ENCODE measurements around the gene CILP2.

- TF ChIP-seq POLR2AphosphoS5 (IDR thresholded peaks at IDR 0.05; ENCODE audit: low read depth) = no peak
- no peak for TF ChIP-seq EZH2 (IDR thresholded peaks at IDR 0.05; ENCODE audit: low read depth, unreplicated experiment)
- no peak for TF ChIP-seq CTCF (conservative IDR thresholded peaks at IDR 0.05; ENCODE audit: low read depth in 2 of 2)
- no peak for TF ChIP-seq EZH2phosphoT487 (IDR thresholded peaks at IDR 0.05; ENCODE audit: unreplicated experiment)
- TF ChIP-seq, protein P1, sequence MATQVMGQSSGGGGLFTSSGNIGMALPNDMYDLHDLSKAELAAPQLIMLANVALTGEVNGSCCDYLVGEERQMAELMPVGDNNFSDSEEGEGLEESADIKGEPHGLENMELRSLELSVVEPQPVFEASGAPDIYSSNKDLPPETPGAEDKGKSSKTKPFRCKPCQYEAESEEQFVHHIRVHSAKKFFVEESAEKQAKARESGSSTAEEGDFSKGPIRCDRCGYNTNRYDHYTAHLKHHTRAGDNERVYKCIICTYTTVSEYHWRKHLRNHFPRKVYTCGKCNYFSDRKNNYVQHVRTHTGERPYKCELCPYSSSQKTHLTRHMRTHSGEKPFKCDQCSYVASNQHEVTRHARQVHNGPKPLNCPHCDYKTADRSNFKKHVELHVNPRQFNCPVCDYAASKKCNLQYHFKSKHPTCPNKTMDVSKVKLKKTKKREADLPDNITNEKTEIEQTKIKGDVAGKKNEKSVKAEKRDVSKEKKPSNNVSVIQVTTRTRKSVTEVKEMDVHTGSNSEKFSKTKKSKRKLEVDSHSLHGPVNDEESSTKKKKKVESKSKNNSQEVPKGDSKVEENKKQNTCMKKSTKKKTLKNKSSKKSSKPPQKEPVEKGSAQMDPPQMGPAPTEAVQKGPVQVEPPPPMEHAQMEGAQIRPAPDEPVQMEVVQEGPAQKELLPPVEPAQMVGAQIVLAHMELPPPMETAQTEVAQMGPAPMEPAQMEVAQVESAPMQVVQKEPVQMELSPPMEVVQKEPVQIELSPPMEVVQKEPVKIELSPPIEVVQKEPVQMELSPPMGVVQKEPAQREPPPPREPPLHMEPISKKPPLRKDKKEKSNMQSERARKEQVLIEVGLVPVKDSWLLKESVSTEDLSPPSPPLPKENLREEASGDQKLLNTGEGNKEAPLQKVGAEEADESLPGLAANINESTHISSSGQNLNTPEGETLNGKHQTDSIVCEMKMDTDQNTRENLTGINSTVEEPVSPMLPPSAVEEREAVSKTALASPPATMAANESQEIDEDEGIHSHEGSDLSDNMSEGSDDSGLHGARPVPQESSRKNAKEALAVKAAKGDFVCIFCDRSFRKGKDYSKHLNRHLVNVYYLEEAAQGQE (IDR thresholded peaks at IDR 0.05; ENCODE audit: unreplicated experiment) = no peak
- TF ChIP-seq STAT1 (IDR thresholded peaks at IDR 0.05; ENCODE audit: unreplicated experiment) = no peak
- TF ChIP-seq CREB1 (CRISPR knock-in tag; IDR thresholded peaks at IDR 0.05; ENCODE audit: low read depth) = no peak
- no peak for TF ChIP-seq ZNF331 (CRISPR knock-in tag; IDR thresholded peaks at IDR 0.05; ENCODE audit: low read depth)
- no peak for TF ChIP-seq ZNF114 (CRISPR knock-in tag; IDR thresholded peaks at IDR 0.05)
- TF ChIP-seq NANOG (IDR thresholded peaks at IDR 0.05; ENCODE audit: borderline replicate concordance) = no peak
- TF ChIP-seq, protein P2, sequence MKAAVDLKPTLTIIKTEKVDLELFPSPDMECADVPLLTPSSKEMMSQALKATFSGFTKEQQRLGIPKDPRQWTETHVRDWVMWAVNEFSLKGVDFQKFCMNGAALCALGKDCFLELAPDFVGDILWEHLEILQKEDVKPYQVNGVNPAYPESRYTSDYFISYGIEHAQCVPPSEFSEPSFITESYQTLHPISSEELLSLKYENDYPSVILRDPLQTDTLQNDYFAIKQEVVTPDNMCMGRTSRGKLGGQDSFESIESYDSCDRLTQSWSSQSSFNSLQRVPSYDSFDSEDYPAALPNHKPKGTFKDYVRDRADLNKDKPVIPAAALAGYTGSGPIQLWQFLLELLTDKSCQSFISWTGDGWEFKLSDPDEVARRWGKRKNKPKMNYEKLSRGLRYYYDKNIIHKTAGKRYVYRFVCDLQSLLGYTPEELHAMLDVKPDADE (IDR thresholded peaks at IDR 0.05) = no peak
- TF ChIP-seq, protein P3, sequence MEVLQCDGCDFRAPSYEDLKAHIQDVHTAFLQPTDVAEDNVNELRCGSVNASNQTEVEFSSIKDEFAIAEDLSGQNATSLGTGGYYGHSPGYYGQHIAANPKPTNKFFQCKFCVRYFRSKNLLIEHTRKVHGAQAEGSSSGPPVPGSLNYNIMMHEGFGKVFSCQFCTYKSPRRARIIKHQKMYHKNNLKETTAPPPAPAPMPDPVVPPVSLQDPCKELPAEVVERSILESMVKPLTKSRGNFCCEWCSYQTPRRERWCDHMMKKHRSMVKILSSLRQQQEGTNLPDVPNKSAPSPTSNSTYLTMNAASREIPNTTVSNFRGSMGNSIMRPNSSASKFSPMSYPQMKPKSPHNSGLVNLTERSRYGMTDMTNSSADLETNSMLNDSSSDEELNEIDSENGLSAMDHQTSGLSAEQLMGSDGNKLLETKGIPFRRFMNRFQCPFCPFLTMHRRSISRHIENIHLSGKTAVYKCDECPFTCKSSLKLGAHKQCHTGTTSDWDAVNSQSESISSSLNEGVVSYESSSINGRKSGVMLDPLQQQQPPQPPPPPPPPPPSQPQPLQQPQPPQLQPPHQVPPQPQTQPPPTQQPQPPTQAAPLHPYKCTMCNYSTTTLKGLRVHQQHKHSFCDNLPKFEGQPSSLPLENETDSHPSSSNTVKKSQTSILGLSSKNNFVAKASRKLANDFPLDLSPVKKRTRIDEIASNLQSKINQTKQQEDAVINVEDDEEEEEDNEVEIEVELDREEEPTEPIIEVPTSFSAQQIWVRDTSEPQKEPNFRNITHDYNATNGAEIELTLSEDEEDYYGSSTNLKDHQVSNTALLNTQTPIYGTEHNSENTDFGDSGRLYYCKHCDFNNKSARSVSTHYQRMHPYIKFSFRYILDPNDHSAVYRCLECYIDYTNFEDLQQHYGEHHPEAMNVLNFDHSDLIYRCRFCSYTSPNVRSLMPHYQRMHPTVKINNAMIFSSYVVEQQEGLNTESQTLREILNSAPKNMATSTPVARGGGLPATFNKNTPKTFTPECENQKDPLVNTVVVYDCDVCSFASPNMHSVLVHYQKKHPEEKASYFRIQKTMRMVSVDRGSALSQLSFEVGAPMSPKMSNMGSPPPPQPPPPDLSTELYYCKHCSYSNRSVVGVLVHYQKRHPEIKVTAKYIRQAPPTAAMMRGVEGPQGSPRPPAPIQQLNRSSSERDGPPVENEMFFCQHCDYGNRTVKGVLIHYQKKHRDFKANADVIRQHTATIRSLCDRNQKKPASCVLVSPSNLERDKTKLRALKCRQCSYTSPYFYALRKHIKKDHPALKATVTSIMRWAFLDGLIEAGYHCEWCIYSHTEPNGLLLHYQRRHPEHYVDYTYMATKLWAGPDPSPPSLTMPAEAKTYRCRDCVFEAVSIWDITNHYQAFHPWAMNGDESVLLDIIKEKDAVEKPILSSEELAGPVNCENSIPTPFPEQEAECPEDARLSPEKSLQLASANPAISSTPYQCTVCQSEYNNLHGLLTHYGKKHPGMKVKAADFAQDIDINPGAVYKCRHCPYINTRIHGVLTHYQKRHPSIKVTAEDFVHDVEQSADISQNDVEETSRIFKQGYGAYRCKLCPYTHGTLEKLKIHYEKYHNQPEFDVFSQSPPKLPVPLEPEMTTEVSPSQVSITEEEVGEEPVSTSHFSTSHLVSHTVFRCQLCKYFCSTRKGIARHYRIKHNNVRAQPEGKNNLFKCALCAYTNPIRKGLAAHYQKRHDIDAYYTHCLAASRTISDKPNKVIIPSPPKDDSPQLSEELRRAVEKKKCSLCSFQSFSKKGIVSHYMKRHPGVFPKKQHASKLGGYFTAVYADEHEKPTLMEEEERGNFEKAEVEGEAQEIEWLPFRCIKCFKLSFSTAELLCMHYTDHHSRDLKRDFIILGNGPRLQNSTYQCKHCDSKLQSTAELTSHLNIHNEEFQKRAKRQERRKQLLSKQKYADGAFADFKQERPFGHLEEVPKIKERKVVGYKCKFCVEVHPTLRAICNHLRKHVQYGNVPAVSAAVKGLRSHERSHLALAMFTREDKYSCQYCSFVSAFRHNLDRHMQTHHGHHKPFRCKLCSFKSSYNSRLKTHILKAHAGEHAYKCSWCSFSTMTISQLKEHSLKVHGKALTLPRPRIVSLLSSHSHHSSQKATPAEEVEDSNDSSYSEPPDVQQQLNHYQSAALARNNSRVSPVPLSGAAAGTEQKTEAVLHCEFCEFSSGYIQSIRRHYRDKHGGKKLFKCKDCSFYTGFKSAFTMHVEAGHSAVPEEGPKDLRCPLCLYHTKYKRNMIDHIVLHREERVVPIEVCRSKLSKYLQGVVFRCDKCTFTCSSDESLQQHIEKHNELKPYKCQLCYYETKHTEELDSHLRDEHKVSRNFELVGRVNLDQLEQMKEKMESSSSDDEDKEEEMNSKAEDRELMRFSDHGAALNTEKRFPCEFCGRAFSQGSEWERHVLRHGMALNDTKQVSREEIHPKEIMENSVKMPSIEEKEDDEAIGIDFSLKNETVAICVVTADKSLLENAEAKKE (CRISPR knock-in tag; IDR thresholded peaks at IDR 0.05) = no peak
- no peak for TF ChIP-seq JUNB (IDR thresholded peaks at IDR 0.05; ENCODE audit: unreplicated experiment)
These were observed 11.1 kb downstream of the CILP2 start for GRCh38 chr19:19548915-19549759.

Measured in GM23338 (cell line).